Kidney glomerular epithelial cell (primary cell): ENCODE measurements around the gene MPL.
A peak's percentile ranks its signal among the peaks of the same experiment; 100 is the strongest.
"Not testable (repeated sequence)": the region's sequence is repeated elsewhere in the genome, so short reads cannot be mapped to it uniquely, and the experiment has no call there.

ENCODE experiments used
- DNase-seq: peaks from one replicate; lab custom pipeline; 2025; lab: John Stamatoyannopoulos, UW

Gene MPL

DNA sequence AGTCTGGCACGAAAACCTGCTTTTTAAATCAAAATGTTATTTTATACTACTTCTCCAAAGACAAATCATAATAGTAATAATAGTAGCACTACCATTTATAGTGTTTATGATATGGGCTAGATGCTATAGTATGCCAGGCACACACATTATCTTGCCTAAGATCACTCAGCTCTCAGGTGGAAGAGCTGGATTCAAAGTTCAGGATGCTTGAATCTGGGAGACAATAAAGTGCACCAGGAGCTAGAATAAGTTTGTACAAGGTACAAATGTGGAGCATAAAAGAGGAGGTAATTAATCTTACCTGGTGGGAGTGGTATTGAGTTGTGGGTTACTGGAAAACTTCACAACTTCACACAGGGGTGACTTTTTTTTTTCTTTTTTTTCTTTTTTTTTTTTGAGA lies 40.2 kb downstream of the MPL start:
- no peak for DNase-seq

DNA sequence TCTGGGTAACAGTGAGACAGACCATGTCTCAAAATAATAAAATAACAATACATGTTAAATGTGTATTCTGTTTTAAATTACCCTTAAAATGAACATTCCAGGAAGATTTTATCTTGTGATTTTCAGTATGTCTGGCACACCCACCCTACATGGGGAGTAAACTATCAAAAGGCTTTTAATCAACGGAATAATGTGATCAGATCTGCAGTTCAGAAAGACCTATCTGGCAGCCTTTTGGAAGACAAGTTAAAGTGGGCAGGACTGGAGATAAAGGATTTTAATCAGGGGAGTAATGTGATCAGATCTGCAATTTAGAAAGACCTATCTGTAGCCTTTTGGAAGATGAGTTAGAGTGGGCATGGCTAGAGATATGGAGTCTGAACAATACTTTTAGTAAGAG lies 41.9 kb downstream of the MPL start:
- DNase-seq, result no peak

DNA sequence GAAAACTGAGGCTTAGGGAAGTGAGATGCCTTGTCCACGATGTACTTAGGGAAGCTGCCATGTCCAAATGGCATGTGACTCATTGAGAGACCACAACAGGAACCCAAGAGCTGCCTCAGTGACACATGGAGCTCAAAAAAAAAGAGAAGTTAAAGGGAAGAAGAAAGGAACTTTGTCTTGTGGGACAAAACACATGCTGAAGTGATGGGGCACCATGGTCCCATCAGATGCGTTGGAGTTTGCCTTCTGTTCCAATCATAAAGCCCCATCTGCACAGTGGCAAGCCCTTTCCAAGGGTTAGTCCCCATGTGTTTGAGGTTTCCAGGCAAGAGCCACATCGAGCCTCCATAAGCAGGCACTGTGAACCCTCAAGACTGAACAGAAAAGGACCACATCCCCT lies 44.0 kb downstream of the MPL start:
- DNase-seq, result no peak

DNA sequence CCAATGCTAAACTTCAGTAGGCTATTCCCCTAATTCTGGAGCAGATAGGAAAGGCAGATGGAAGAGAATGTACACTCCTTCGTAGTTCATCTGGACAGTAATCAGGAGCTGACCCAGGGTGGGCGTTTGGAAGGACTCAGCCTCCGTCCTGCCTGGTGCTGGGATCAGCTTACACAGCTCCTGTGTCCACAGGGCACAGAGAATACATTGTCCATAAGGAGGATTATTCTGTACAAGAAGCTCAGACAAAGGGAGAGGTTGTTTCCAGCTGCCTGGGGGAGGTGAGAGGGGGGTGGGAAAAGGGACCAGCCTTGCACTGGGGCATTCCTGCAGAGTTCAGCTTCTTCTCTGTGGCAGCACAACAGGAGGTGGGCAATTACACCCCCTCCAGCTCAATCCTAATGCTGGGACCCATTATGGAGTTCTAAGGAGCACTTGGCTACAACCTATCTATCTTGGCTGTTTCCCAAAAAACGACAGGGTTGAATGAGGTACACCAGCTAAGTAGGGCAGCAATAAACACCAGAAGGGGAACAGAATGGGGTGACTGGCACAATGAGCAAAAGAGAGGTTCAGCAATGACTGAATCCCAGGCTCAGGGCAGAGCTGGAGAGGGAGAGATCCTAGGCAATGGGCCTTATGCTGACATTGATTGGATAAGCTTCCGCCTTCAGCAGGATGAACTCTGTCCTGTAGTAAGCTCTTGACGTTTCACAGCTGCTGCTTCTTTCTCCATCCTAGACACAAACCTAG lies 44.6 kb downstream of the MPL start:
- DNase-seq, result no peak

DNA sequence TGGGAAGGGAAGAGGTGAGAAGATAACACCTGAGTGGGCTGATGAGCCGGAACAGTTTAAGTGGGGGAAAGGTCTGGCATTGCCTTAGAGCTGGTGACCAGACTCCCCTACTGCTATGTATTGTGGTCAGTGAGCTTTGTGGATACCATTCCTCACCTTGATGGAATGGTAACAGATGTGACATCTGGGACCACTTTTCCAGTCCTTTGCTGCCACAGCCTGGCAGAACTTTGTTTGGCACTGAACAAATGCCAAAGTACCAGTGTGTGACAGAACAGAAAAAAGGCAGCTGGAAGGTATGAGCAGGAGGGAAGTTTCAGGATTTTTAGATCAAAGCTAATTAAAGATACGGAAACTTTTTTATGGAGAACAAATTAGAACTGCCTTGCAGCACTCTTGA lies 45.8 kb downstream of the MPL start:
- no peak for DNase-seq

DNA sequence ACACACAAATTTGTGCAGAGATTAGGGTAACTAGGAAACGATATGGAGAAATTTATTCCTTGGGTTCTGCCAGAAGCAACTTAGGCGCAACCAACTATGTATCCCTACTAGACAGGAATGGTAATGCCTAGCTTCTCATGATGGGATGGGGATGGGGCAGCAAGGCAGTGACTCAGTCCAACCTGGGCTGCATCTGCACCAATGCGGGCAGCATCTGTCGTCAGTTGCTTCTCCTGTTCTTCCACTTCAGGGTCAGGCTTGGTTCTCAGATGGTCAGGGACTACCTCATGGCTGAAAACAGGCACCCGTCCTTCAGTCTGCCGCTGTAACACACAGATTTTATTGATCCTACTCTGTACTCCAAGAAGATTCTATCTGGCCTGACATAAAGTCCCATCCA lies 49.1 kb downstream of the MPL start:
- DNase-seq, result no peak

DNA sequence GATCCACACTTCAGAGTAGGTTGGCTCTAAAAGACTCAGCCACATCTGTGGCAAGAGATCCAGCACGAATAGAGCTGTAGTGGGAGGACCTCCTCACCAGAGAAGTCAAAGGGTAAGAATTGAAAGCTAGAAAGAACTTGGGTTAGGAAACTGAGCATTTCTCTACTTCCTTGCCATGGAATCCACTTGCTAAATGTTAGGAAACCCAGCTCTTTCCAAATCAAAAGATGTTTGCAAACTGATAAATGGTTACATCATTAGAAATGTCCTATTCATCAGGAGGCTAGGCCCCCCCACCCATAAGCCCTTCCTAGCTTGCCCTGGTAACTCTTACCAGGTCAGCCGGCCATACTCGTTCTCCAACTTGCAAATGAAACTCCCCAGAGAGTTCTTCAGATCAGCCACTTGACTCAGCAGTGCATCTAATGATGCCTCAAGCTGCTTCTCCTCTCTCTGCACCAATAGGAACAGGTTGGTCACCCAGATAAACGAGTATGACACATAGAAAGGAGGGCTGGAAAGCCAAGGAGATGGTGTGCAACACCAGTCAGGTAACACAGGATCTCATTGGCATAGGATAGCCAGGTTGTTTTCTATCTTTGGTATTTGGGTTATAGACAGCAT lies 50.5 kb downstream of the MPL start:
- DNase-seq, result no peak

DNA sequence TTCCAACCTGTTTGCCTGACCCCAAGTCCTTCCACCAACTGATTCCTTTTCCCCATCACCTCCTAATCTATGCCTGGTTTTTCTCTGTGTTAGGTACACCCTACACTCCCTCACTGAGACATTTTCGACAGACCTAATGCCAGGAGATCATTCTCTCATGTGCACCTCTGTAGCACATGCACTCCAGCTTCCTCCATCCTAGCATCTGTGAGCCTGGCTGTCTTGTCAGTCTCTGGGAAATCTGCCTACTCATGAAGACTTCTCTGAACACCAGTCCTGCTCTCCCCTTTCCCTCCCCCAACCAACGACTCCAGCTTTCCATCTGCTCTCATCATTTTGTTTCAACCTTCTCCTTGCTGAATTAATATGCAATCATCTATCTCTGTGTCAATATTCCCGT lies 51.0 kb downstream of the MPL start:
- no peak for DNase-seq

DNA sequence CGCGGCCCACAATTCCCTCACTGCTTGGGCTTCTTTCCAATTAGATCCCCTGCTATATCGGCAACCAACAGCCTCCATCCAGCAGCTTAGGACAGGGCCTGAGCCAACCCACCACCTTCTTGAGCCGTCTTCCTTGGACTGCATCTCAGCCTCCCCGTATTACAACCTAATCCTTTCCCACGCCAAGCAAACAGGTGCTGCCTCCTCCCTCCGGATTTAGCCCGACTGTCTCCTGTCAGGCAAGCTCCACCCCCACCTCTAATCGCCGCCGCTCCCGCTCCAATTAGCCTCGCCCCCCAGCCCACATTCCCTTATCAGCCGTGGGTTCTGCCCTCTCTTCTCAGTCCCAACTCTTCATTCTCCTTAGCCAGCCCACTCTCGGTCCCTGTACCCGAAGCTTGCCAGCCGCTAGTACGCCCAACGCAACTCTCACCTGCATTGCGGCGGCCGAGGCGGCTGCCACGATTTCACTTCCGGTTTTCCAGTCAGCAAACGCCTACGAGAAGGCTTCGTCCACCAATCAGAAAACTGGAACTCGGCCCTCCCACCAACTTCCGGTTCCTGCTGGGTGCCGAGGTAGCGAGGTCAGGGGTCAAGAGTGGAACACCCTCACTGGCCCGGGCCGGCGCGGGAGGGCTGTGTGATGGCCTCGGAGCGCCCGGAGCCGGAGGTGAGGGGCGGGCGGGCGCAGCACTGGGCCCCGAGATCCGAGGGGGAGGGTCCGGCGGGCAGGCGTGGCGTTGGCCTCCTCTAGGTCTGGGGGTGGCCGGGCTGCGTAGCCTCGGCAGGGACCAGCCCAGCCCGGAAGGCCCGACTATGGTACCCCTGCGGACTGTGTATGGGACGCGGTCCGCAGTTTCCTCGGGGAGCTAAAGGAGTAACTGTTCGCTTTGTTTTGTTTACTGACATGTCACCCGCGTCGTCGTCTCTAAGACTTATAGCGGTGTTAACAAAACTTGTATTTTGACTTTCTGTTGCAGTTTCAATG lies 52.0 kb downstream of the MPL start, which contains the start of the genes MED8 and SZT2:
MED8 (minus strand) TSS at position 475 of the 988 bp plus-strand sequence; CDS start at position 439, 36 bp downstream.
SZT2 (plus strand) TSS at position 574 of the 988 bp plus-strand sequence; CDS start at position 644, 70 bp downstream.
- peak; percentile 98 for DNase-seq

DNA sequence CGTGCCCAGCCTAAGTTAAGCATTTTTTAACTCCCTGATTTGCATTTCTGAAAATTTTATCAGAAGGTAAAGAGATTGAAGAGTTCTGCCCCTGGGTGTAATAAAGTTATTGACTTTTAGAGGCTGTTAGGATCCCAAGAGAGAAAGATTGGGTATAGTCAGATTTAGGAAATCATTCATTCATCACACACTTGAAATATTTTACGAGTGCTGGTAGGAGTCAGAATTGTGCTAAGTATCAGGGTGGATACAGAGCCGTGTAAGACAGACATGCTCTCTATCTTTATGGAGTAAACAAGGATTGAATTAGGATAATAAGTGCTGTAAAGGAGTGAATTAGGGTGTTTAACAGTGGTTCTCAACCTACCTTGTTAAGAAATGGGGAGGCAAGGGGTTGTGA lies 55.1 kb downstream of the MPL start:
- DNase-seq, result no peak

DNA sequence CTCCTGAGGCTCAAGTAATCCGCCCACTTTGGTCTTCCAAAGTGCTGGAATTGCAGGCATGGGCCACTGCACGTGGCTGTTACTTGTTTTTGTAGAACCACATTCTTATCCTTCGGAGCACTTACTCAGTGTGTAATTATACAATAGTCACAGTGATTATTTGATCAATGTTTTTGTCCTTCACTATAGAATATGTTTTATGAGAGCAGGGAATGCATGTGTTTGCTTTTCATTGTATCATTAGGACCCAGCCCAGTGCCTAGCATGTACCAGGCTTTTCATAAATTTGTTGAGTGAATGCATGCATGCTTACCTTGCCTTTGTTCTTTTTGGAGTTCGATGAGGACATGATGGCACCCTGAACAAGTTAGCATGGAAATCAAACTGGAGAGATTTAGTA lies 57.9 kb downstream of the MPL start:
- DNase-seq, result no peak

DNA sequence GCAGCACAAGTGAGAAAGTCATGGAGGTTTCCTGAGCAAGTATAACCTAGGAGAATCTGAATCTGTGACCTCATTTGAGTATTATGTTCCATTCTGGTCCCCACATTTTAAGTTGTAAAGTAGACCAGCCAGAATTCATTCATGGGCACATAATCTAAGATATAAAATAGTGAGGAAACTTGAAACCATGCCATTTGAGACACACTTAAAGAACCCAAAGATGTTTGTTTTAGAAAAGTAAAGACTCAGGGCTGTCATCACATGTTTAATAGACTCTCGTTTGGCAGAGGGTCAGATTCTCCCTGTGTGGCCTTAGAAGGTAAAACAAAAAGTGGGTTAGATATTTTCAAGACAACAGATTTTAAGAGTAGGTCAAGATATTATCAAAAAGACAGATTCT lies 58.4 kb downstream of the MPL start:
- no peak for DNase-seq

DNA sequence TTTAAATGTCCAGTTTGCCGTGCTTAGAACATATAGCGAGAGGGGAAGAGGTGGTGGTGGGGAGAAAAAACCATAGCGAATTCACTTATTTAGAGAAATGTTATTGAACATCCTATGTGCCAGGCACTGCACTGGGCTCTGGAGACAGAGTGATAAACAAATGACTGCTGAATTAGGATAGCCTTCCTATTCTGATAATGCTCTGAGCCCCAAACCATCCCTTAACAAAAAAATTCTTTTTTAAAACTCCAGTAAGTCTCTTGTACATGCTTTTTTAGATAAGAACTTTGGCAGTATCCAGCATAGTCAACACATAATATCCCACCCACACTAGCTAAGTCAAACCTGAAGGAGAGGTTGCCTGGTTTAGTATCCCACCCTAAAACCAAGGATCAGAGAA lies 60.6 kb downstream of the MPL start:
- DNase-seq, result no peak

DNA sequence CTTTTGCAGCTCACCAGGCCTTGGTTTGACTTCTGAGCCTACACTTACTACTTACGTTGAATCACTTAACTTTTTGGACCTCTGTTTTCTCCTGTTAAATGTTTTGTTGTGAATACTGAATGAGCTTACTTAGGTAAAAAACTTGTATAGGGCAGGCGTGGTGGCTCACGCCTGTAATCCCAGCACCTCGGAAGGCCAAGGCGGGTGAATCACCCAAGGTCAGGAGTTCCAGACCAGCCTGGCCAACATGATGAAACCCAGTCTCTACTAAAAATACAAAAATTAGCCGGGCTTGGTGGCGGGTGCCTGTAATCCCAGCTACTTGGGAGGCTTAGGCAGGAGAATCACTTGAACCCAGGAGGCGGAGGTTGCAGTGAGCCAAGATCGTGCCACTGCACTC lies 62.8 kb downstream of the MPL start:
- DNase-seq, result not testable (repeated sequence)

DNA sequence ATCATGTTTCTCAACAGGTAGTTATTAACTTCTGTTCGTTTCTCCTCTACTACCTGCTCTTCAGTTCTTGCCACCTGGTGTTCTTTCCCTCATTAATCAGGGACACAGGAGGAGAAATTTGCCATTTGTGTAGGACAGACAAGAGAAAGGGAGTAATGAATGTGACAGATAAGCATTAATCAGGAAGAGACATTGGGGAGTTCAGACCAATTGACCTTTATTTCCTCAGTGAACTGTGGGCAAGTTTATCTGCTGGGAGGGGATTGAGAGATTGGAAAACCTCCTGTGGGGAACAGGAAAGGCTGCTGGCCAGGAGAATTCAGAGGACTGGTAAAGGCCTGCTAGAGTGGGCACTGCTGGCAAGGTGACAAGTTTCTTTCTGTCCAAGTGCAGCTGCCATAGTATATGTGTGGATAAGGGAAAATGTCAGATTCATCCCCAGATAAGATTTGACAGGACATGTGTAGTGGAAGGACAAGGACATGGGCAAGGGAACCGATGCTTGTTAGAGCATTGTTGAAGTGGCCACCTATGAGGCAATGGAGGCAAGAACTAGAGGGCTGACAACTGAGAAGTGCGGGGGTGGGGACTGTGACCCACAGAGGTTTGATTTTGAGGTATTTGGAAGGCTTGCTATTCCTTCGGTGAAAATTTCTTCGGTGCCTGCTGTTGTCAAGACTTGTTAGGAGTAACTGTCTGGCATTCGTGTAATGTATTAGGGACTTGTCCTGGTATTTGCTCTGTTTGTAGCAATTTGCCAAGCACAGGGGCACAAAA lies 64.7 kb downstream of the MPL start:
- no peak for DNase-seq
